Measurements from ENCODE around the gene NGFR.
A peak's percentile ranks its signal among the peaks of the same experiment; 100 is the strongest.

The NGFR gene

GRCh38 chr17:49515196-49515770 lies 20.2 kb downstream of the NGFR start:
- peak overlapping the region; percentile 28 for H3K27ac ChIP-seq

GRCh38 chr17:49516180-49516579 lies 21.1 kb downstream of the NGFR start:
- DNase-seq = no peak
- Histone ChIP-seq H3K36me3 (replicated peaks) (no peaks in the 10 kb centered on the region), H3K4me3 (ENCODE audit: low read depth, low read length) (no peak overlapping the region), H3K27me3 (replicated peaks) (peaks cover 3% of the 10 kb centered on the region), H3K27ac (no peak overlapping the region)
- no peak for TF ChIP-seq CTCF (IDR thresholded peaks at IDR 0.05; ENCODE audit: low read depth, low read length, missing control alignments)
- in situ Hi-C loops (cut with HindIII; ENCODE audit: low pct_ligation_motif_present, low sequenced_read_pairs) = no loop called here

More at GRCh38 chr17:49515196-49515770, 20.2 kb downstream of the NGFR start:
- TF ChIP-seq CTCF (IDR thresholded peaks at IDR 0.05; ENCODE audit: low read depth, low read length, missing control alignments) = peak; percentile 52
- Histone ChIP-seq H3K4me3 (ENCODE audit: low read depth, low read length) (no peak overlapping the region), H3K36me3 (replicated peaks) (no peaks in the 10 kb centered on the region), H3K27me3 (replicated peaks) (no peaks in the 10 kb centered on the region)
- in situ Hi-C loops (cut with HindIII; ENCODE audit: low pct_ligation_motif_present, low sequenced_read_pairs) = no loop called here
- DNase-seq = peak; percentile 74

GRCh38 chr17:49518346-49519078 lies 23.4 kb downstream of the NGFR start:
- no peak for TF ChIP-seq CTCF (IDR thresholded peaks at IDR 0.05; ENCODE audit: low read depth, low read length, missing control alignments)
- Histone ChIP-seq H3K27me3 (replicated peaks) (peaks cover 4% of the 10 kb centered on the region), H3K36me3 (replicated peaks) (no peaks in the 10 kb centered on the region), H3K27ac (no peak overlapping the region), H3K4me3 (ENCODE audit: low read depth, low read length) (no peak overlapping the region)
- DNase-seq = no peak
- in situ Hi-C loops (cut with HindIII; ENCODE audit: low pct_ligation_motif_present, low sequenced_read_pairs) = no loop called here

- Histone ChIP-seq H3K36me3 (replicated peaks) (no peaks in the 10 kb centered on the region), H3K27ac (no peak overlapping the region), H3K27me3 (replicated peaks) (peaks cover 4% of the 10 kb centered on the region), H3K4me3 (ENCODE audit: low read depth, low read length) (no peak overlapping the region)
- no peak for DNase-seq
- TF ChIP-seq CTCF (IDR thresholded peaks at IDR 0.05; ENCODE audit: low read depth, low read length, missing control alignments) = no peak
- in situ Hi-C loops (cut with HindIII; ENCODE audit: low pct_ligation_motif_present, low sequenced_read_pairs) = no loop called here
Observed at GRCh38 chr17:49519781-49520180, 24.7 kb downstream of the NGFR start.

- DNase-seq = no peak
- Histone ChIP-seq H3K27ac (no peak overlapping the region), H3K36me3 (replicated peaks) (no peaks in the 10 kb centered on the region), H3K4me3 (ENCODE audit: low read depth, low read length) (no peak overlapping the region), H3K27me3 (replicated peaks) (peaks cover 4% of the 10 kb centered on the region)
- no peak for TF ChIP-seq CTCF (IDR thresholded peaks at IDR 0.05; ENCODE audit: low read depth, low read length, missing control alignments)
- in situ Hi-C loops (cut with HindIII; ENCODE audit: low pct_ligation_motif_present, low sequenced_read_pairs) = no loop called here
Observed at GRCh38 chr17:49520386-49521087, 25.4 kb downstream of the NGFR start.

Measured in brain microvascular endothelial cell (primary cell).